Measurements from ENCODE around the gene TMEM200A. TPM values are rescaled to one million over a fixed set of nuclear protein-coding genes. Genes with fewer than 3 reads are reported as not detected.

The TMEM200A gene
- total and polyA plus RNA-seq, 10 donors, result 0.33 to 2.3 (median 1.3) TPM

GRCh38 chr6:130482645-130483390 lies 117.0 kb downstream of the TMEM200A start:
- Histone ChIP-seq H3K4me3 (no peak overlapping the region), H3K36me3 (no peaks in the 10 kb centered on the region), H3K27me3 (replicated peaks in 1 of 7) (no peaks in the 10 kb centered on the region), H3K27ac (no peak overlapping the region), H3K4me1 (no peaks in the 10 kb centered on the region), H3K9me3 (peaks cover 0 to 6% (median 0%) of the 10 kb centered on the region in 8 donors)
- TF ChIP-seq, protein P1, sequence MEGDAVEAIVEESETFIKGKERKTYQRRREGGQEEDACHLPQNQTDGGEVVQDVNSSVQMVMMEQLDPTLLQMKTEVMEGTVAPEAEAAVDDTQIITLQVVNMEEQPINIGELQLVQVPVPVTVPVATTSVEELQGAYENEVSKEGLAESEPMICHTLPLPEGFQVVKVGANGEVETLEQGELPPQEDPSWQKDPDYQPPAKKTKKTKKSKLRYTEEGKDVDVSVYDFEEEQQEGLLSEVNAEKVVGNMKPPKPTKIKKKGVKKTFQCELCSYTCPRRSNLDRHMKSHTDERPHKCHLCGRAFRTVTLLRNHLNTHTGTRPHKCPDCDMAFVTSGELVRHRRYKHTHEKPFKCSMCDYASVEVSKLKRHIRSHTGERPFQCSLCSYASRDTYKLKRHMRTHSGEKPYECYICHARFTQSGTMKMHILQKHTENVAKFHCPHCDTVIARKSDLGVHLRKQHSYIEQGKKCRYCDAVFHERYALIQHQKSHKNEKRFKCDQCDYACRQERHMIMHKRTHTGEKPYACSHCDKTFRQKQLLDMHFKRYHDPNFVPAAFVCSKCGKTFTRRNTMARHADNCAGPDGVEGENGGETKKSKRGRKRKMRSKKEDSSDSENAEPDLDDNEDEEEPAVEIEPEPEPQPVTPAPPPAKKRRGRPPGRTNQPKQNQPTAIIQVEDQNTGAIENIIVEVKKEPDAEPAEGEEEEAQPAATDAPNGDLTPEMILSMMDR (IDR thresholded peaks at IDR 0.05 in 8 of 11, conservative IDR thresholded peaks at IDR 0.05 in 3 of 11), result no peak
- TF ChIP-seq POLR2AphosphoS5 (IDR thresholded peaks at IDR 0.05) (no peak), POLR2A (IDR thresholded peaks at IDR 0.05) (no peak)
- no peak for DNase-seq
- 77 to 87% (median 83%) methylated on average over 5 of the region's 5 CpGs for WGBS, 5 donors
- intact Hi-C loops (cut with DNase I; ENCODE audit: low total_unique reads), result no loop called here

GRCh38 chr6:130485870-130486269 lies 120.1 kb downstream of the TMEM200A start:
- no peaks in the 10 kb centered on the region for H3K4me1 ChIP-seq
- 80 to 92% (median 84%) methylated on average over 3 of the region's 3 CpGs for WGBS, 5 donors
- intact Hi-C loops (cut with DNase I; ENCODE audit: low total_unique reads), result no loop called here
- no peak overlapping the region for H3K27ac ChIP-seq
- no peak overlapping the region for H3K4me3 ChIP-seq
- DNase-seq, result no peak
- no peaks in the 10 kb centered on the region for H3K27me3 ChIP-seq (replicated peaks in 1 of 7)
- peaks cover 0 to 6% (median 0%) of the 10 kb centered on the region in 8 donors for H3K9me3 ChIP-seq
- TF ChIP-seq POLR2AphosphoS5 (IDR thresholded peaks at IDR 0.05) (no peak), POLR2A (IDR thresholded peaks at IDR 0.05) (no peak)
- TF ChIP-seq, protein P1 (IDR thresholded peaks at IDR 0.05 in 8 of 11, conservative IDR thresholded peaks at IDR 0.05 in 3 of 11), result no peak
- H3K36me3 ChIP-seq, result no peaks in the 10 kb centered on the region

DNA sequence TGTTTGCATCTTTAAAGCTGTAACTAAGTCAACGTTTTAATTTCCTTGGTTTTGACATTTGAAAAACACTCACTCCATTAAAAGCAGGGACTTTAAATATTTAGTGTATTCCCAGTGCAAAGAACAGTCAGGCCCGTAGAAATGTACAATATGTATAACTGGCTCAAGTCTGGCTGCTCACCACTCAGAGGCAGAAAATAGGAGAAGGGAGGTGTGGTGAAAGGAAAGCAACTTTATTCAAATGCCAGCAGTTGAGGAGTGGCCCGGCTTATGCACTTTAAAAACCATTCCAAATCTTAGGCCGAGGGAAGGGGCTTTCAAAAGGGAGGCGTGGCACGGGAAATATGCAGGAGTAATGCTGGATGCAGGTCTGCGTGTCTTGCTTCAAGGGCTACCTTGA lies 120.6 kb downstream of the TMEM200A start:
- Histone ChIP-seq H3K36me3 (no peaks in the 10 kb centered on the region), H3K4me1 (no peaks in the 10 kb centered on the region), H3K4me3 (no peak overlapping the region), H3K27ac (no peak overlapping the region), H3K9me3 (peaks cover 0 to 6% (median 0%) of the 10 kb centered on the region in 8 donors), H3K27me3 (replicated peaks in 1 of 7) (no peaks in the 10 kb centered on the region)
- intact Hi-C loops (cut with DNase I; ENCODE audit: low total_unique reads), result no loop called here
- TF ChIP-seq, protein P1 (IDR thresholded peaks at IDR 0.05 in 8 of 11, conservative IDR thresholded peaks at IDR 0.05 in 3 of 11), result no peak
- TF ChIP-seq POLR2A (IDR thresholded peaks at IDR 0.05) (no peak), POLR2AphosphoS5 (IDR thresholded peaks at IDR 0.05) (no peak)
- DNase-seq, result no peak
- 82 to 89% (median 86%) methylated on average over 7 of the region's 7 CpGs for WGBS, 5 donors

GRCh38 chr6:130489514-130489913 lies 123.7 kb downstream of the TMEM200A start:
- H3K9me3 ChIP-seq, result peaks cover 0 to 7% (median 0%) of the 10 kb centered on the region in 8 donors
- TF ChIP-seq, protein P1 (IDR thresholded peaks at IDR 0.05 in 8 of 11, conservative IDR thresholded peaks at IDR 0.05 in 3 of 11), result no peak
- TF ChIP-seq POLR2A (IDR thresholded peaks at IDR 0.05), result no peak
- no peak for TF ChIP-seq POLR2AphosphoS5 (IDR thresholded peaks at IDR 0.05)
- H3K27ac ChIP-seq, result no peak overlapping the region
- no peaks in the 10 kb centered on the region for H3K4me1 ChIP-seq
- H3K4me3 ChIP-seq, result no peak overlapping the region
- H3K36me3 ChIP-seq, result no peaks in the 10 kb centered on the region
- no peaks in the 10 kb centered on the region for H3K27me3 ChIP-seq (replicated peaks in 1 of 7)
- DNase-seq, result no peak
- 84 to 90% (median 89%) methylated on average over 1 of the region's 1 CpG for WGBS, 5 donors
- intact Hi-C loops (cut with DNase I; ENCODE audit: low total_unique reads), result no loop called here

Data from spleen (tissue), 11 donors.